Superior temporal gyrus (tissue), 1 donor: ENCODE measurements around the gene ANKS6.

Experiments used
- DNase-seq: peaks from one replicate; pipeline ENCODE4 v3.0.0-alpha.2; 2016; ENCODE audit errors: extremely low spot score

ANKS6 gene

DNA sequence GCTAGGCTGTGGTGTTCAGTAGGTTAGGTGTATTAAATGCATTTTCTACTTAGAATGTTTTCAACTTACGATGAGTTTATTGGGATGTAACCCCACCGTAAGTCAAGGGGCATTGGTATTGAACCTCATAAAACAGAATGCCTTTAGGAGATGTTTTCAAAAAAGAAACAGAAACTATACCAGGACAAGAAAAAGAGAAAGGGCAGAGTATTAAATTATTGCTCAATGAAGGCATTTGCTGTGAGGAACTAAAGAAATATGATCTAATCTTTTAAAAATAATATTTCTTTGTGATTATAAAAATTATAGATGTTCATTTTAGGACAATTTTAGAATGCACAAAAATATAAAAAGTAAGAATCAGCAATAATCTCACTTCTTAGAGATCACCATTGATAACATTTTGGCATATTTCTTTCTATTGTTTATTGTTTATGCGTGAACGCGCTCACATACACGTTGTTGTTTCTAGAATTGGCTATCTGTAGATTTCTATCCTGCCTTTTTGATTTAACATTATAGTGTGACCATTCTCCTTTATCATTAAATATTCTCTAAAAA is 19.1 kb upstream of the ANKS6 start:
- peak; percentile 53 for DNase-seq

GRCh38 chr9:98811051-98811650 is 14.8 kb upstream of the ANKS6 start:
- no peak for DNase-seq

DNA sequence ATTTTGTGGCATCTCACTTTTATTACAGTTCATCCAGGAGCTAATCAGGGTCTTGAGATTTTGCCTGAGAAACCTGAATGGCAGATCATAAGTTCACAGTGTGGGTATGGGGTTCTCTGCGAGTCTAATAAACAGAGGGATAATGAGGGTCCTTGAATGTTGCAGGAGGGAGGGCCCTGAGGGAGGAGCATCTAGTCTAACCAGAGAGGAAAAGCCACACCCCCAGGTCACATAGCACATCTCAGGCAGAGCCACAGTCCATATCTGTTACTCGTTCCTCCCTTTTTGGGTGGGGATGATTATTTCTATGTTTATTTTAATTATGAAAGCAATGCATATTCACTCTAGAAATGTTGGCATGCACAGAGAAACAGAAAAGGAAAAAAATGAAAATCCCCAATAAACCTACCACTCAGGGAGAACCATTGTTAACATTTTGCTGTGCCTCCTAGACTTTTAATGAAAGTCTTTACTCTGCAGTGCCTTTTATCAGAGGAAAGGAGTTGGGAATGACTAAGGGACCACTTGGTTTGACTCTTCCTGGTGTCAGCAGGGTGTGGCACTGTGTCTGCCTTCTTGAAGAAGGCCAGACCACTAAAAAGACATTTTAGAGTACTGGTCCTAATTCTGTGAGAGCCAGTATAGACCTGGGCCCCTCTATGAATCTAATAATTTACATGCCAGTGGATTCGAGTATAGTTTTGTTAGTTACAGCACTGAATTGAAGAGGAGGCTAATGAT is 13.9 kb upstream of the ANKS6 start:
- no peak for DNase-seq

DNA sequence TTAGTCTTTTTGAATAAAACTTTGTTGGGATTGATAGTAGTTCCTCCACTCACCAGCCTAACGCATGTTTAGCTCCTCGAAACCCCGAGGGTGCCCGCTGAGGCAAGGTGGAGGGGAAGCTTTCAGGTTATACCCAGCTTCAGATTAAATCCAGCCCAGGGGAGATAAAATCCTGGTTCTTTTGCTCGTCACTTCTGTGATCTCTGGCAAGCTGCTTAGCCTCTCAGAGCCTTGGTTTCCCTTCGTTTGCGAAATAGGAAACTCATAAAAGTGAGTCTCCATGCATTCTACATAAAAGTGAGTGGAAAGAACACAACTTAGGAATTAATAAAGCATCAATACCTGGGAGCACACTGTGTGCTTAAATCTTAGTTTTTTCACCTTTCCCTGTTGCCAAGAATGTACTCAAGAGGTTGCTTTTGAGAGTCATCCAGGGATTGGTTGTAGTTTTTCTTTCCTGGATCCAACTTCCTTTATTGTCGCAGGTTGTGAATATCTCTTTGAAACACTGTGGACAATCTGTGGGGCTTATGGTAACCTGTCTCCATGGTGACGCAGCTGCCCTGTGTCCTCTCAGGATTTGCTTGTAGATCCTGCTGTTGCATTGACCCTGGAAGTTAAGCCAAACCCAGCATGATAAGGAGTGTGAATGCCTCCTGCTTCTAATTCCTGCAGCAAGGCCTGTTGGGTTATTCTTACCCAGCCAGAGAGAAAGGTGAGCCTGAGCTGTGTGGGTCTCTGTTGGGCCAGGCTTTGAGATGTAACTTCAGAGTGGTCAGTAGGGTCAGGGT is 13.2 kb upstream of the ANKS6 start:
- DNase-seq: no peak

- DNase-seq: no peak
Observed at GRCh38 chr9:98808875-98809274, 12.5 kb upstream of the ANKS6 start.

GRCh38 chr9:98808411-98808815 is 12.1 kb upstream of the ANKS6 start:
- DNase-seq: no peak

- no peak for DNase-seq
Observed at GRCh38 chr9:98807814-98808195, 11.4 kb upstream of the ANKS6 start.

- DNase-seq: peak; percentile 51
Observed at GRCh38 chr9:98807070-98807813, 10.9 kb upstream of the ANKS6 start, which contains the start of gene GALNT12. GALNT12 (plus strand) TSS chr9:98807670; CDS start chr9:98807699, 29 bp downstream.

DNA sequence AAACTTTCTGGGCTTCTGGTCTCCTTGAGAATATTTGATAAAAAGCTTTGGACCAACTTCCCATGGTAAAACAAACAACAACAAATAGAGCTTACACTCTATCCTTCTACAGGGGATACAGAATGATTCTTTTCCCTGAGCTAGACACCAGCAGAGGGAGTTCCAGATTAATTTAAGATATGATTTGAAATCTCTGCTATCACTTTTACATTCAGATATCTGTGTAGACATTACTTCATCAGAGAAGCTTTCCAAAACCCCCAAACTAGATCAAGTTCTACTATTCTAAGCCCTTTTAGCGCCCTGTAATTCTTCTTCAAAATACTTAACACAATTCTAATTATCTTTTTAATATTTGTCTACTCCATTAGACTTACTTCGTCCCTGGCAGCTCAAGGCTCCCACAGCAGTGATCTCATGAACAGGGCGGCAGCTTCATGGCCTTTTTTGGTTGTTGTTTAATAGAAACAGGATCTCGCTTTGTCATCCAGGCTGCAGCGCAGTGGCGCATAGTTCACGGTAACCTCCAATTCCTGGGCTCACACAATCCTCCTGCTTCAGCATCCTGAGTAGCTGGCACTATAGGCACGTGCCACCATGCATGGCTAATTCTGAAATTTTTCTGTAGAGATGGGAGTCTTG is 10.2 kb upstream of the ANKS6 start:
- DNase-seq: peak; percentile 77

DNA sequence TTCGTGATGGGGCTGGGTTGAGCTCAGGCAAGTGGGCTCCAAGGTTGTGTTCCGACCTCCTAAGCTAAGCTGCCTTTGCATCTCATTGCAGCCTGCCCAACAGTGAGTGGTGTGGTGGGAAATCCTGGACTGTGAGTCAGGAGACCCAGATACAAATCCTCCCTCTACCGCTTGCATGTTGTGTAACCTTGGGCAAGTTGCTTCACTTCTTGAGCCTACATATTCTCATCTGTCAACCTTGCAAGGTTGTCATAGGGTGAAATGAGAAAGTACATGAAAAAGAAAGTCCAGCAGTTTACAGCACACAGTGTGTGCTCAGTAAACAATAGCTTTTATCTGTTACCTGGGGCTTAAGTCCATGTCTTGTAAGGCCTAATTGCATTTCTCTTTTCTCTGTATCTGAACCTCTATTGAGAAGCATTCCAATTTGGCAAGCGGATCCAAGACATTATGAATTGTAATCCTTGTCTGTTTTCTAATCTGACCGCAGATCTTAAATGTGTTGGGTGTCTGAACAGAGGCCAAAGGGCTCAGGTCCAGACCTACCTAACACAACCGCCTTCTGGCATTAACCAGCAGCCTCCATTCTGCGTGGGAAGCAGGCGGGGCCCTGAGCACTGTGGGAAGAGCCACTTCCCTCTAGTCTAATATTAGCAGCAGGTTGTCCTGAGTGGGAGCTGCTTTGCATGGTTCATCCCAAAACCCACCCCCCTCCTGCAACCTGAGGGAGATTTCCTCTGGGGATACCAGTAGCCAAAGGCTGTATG is 9.3 kb upstream of the ANKS6 start:
- DNase-seq: no peak

- DNase-seq: peak; percentile 33
Observed at GRCh38 chr9:98804083-98804482, 7.7 kb upstream of the ANKS6 start.

- no peak for DNase-seq
Observed at GRCh38 chr9:98801969-98802371, 5.6 kb upstream of the ANKS6 start.

DNA sequence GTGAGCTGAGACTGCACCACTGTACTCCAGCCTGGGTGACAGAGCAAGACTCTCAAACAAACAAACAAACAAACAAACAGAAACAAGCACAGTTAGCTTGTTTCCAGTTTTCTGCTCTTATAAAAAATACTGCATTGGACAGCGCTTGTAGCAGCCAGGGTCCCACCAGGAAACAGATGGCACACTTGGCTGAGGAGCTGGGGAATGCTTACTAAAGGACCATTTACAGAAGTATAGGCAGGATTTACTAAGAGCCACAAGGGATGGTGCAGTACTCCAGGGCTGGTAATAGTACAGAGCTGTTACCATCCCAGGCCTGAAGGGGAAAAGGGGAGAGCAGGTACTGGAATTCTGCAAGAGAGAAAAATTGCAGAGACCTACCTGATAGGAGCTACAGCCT is 5.2 kb upstream of the ANKS6 start:
- DNase-seq: no peak

DNA sequence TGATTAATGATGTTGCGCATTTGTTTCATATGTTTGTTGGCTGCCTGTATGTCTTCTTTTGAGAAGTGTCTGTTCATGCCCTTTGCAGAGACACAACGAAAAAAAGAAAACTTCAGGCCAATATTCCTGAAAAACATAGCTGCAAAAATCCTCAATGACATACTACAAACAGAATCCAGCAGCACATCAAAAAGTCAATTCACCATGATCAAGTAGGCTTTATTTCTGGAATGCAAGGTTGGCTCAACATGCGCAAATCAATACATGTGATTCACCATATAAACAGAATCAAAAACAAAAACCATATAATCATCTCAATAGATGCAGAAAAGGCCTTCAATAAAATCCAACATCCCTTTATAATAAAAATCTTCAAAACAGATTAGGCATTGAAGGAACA is 1.9 kb upstream of the ANKS6 start:
- DNase-seq: no peak

GRCh38 chr9:98797491-98797890 is 1.1 kb upstream of the ANKS6 start:
- DNase-seq: no peak

DNA sequence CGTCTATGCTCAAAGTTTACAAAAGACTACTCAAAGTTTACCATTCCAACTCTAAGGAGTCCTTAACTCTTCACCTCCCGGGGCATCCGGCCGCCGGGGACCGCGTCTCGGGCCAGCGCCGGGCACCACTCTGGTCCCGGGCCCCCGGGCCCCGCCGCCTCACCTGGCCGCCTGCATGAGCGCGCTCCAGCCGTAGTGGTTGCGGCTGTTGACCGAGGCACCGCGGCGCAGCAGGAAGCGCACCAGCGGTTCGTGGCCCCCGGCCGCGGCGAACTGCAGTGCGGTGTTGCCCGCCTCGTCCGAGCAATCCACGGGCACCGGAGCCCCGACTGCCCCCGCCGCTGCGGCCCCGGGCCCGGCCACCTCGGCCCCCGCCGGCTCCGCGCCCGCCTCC is 388 bp downstream of the ANKS6 start:
- DNase-seq: no peak

DNA sequence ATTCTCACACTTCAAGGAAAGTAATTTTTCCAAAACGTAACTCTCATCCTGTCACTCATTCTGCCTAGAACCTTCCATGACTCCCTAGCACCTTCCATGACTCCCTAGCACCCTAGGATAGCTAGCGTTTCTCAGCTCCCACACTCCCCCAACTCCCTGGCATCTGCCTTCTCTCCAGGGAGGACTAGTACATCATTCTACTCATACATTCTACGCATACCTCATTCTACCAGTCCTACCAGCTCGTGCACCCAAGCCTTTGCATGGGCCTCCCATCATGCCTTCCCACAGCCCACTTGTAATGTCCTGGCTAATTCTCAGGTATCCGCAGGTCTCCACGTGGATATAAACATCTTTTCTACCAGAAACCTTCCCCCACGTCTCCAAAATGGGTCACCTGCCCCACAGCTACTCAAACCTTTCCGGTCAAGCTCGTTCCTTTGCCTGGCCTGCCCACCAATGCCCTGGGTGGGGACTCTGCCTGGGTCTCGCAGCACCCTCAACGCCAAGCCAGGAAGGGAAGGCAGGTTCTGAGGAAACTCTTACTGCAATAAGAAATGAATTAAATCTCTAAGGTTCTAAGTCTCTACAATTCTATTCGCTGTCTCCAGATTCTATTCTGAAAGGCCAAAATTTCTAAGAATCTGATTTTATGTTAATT is 930 bp downstream of the ANKS6 start:
- DNase-seq: no peak

- DNase-seq: no peak
Observed at GRCh38 chr9:98794802-98795201, 1.6 kb downstream of the ANKS6 start.

- DNase-seq: no peak
Observed at GRCh38 chr9:98793031-98793430, 3.3 kb downstream of the ANKS6 start.
